ENCODE results near the gene KMT2E.

KMT2E gene

GRCh38 chr7:105131033-105131656 is 117.1 kb downstream of the KMT2E start:
- DNase-seq = no peak

- DNase-seq = no peak
Observed at GRCh38 chr7:105131890-105132289, 117.9 kb downstream of the KMT2E start.

- DNase-seq = no peak
Observed at GRCh38 chr7:105132335-105132734, 118.3 kb downstream of the KMT2E start.

GRCh38 chr7:105132835-105133234 is 118.8 kb downstream of the KMT2E start:
- DNase-seq = no peak

- DNase-seq = no peak
Observed at GRCh38 chr7:105133358-105133757, 119.4 kb downstream of the KMT2E start.

GRCh38 chr7:105133986-105134655 is 120.1 kb downstream of the KMT2E start:
- no peak for DNase-seq

- DNase-seq = no peak
Observed at GRCh38 chr7:105136221-105136620, 122.2 kb downstream of the KMT2E start.

- no peak for DNase-seq
Observed at GRCh38 chr7:105137898-105138297, 123.9 kb downstream of the KMT2E start.

- DNase-seq = no peak
Observed at GRCh38 chr7:105139381-105139780, 125.4 kb downstream of the KMT2E start.

GRCh38 chr7:105141068-105141467 is 127.1 kb downstream of the KMT2E start:
- DNase-seq = no peak

- no peak for DNase-seq
Observed at GRCh38 chr7:105149827-105150226, 135.8 kb downstream of the KMT2E start.

- DNase-seq = no peak
Observed at GRCh38 chr7:105151152-105151551, 137.1 kb downstream of the KMT2E start.

GRCh38 chr7:105153531-105153930 is 139.5 kb downstream of the KMT2E start:
- no peak for DNase-seq

- no peak for DNase-seq
Observed at GRCh38 chr7:105154084-105154483, 140.1 kb downstream of the KMT2E start.

GRCh38 chr7:105156731-105157130 is 142.7 kb downstream of the KMT2E start:
- DNase-seq = no peak

- DNase-seq = no peak
Observed at GRCh38 chr7:105157278-105157677, 143.3 kb downstream of the KMT2E start.

- no peak for DNase-seq
Observed at GRCh38 chr7:105161366-105161765, 147.4 kb downstream of the KMT2E start.

Measured in CD4-positive, alpha-beta T cell treated with Interleukin-17A for 4 hours (primary cell).